Measurements from ENCODE around the gene EIF4H.
"Not testable (repeated sequence)": the region's sequence is repeated elsewhere in the genome, so short reads cannot be mapped to it uniquely, and the experiment has no call there.

EIF4H gene

GRCh38 chr7:74219416-74219815 lies 45.3 kb downstream of the EIF4H start:
- no peak for DNase-seq (ENCODE audit: low spot score)
- TF ChIP-seq CTCF (IDR thresholded peaks at IDR 0.05) = no peak
- Histone ChIP-seq H3K27ac (no peak overlapping the region), H3K4me3 (no peak overlapping the region)

- H3K27ac ChIP-seq = no peak overlapping the region
- no peak for DNase-seq (ENCODE audit: low spot score)
- H3K4me3 ChIP-seq = no peak overlapping the region
- no peak for TF ChIP-seq CTCF (IDR thresholded peaks at IDR 0.05)
Observed at GRCh38 chr7:74220229-74220628, 46.1 kb downstream of the EIF4H start.

- Histone ChIP-seq H3K27ac (no peak overlapping the region), H3K4me3 (no peak overlapping the region)
- DNase-seq (ENCODE audit: low spot score) = no peak
- no peak for TF ChIP-seq CTCF (IDR thresholded peaks at IDR 0.05)
Observed at GRCh38 chr7:74221713-74222112, 47.6 kb downstream of the EIF4H start.

- no peak for TF ChIP-seq CTCF (IDR thresholded peaks at IDR 0.05)
- H3K27ac ChIP-seq = no peak overlapping the region
- DNase-seq (ENCODE audit: low spot score) = no peak
- H3K4me3 ChIP-seq = no peak overlapping the region
Observed at GRCh38 chr7:74222851-74223710, 48.9 kb downstream of the EIF4H start.

- no peak overlapping the region for H3K27ac ChIP-seq
- no peak overlapping the region for H3K4me3 ChIP-seq
- TF ChIP-seq CTCF (IDR thresholded peaks at IDR 0.05) = no peak
- DNase-seq (ENCODE audit: low spot score) = no peak
Observed at GRCh38 chr7:74223711-74224510, 49.8 kb downstream of the EIF4H start.

GRCh38 chr7:74224511-74224832 lies 50.3 kb downstream of the EIF4H start:
- no peak for TF ChIP-seq CTCF (IDR thresholded peaks at IDR 0.05)

GRCh38 chr7:74224907-74225306 lies 50.8 kb downstream of the EIF4H start:
- H3K4me3 ChIP-seq; DNase-seq (ENCODE audit: low spot score); H3K27ac ChIP-seq: not testable (repeated sequence)

More at GRCh38 chr7:74224511-74224832, 50.3 kb downstream of the EIF4H start:
- Histone ChIP-seq H3K4me3 (no peak overlapping the region), H3K27ac (no peak overlapping the region)
- DNase-seq (ENCODE audit: low spot score) = no peak
